Liver (tissue), 3 donors: ENCODE results near the gene KRT83.

Source experiments
- FOXA1 ChIP-seq: IDR thresholded peaks from 2 replicates; pipeline ENCODE4 v1.6.1; 2016; ENCODE audit warnings: antibody characterized with exemption
- RAD21 ChIP-seq, 2 donors: IDR thresholded peaks; 2 replicates each; pipeline ENCODE4 v1.6.1; 2016; ENCODE audit warnings: antibody characterized with exemption in 2 of 2, mild to moderate bottlenecking in 2 of 2
- SP1 ChIP-seq: IDR thresholded peaks from 2 replicates; pipeline ENCODE4 v1.6.1; 2018; ENCODE audit warnings: antibody characterized with exemption, mild to moderate bottlenecking
- TAF1 ChIP-seq: conservative IDR thresholded peaks from 2 replicates; pipeline ENCODE4 v1.6.1; 2016; ENCODE audit warnings: antibody characterized with exemption, mild to moderate bottlenecking
- TF ChIP-seq, protein P1 (sequence below): fragments of 150-350 bp; IDR thresholded peaks from 2 replicates; pipeline ENCODE4 v1.5.1; 2017; ENCODE audit warnings: improper control_type of control experiment, low read depth, low read length; ENCODE audit not compliant: missing input control
- TF ChIP-seq, protein P2 (sequence below): IDR thresholded peaks from 2 replicates; pipeline ENCODE4 v1.6.1; 2016; ENCODE audit warnings: antibody characterized with exemption
- TF ChIP-seq, protein P3 (sequence below): IDR thresholded peaks from 2 replicates; pipeline ENCODE4 v1.6.1; 2016; ENCODE audit warnings: antibody characterized with exemption, mild to moderate bottlenecking
- TF ChIP-seq, protein P4 (sequence below): IDR thresholded peaks from 2 replicates; pipeline ENCODE4 v1.6.1; 2016; ENCODE audit warnings: antibody characterized with exemption
- TF ChIP-seq, protein P5 (sequence below): IDR thresholded peaks from 2 replicates; pipeline ENCODE4 v1.6.1; 2016; ENCODE audit warnings: antibody characterized with exemption
- donor health status: healthy.
- donor health status: healthy.

DNA sequence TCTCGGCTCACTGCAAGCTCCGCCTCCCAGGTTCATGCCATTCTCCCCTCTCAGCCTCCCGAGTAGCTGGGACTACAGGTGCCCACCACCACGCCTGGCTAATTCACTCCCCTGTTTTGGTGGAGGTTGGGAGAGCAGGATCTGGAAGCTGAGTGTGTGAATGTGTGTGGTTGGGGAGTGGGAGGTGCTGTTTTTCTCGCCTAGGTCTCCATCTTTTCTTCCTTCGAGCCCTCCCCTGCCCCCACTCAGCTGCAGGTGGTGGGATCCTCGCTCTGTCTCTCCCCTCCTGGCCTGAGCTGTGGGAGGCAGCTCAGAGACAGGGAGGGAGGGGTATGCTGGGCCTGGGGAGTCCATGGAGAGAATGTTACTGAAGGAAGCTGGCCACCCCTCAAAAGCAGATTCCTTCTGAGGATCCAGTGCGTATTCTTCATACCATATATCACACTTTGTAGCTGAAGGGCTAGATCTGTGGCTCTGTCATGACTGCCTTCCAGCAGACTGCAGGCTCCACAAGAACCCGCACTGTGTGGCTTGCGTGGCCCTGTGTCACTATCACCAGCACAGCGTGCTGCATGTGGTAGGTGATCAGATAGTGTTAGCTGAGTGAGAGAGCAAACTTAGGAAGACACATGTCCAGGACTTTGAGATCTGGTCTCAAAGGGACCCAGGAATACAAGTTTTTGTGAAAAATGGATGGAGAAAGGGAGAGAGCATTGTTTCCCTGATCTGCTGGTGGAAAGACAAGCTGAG, 2.8 kb downstream of the KRT83 start:
- TF ChIP-seq, protein P1, sequence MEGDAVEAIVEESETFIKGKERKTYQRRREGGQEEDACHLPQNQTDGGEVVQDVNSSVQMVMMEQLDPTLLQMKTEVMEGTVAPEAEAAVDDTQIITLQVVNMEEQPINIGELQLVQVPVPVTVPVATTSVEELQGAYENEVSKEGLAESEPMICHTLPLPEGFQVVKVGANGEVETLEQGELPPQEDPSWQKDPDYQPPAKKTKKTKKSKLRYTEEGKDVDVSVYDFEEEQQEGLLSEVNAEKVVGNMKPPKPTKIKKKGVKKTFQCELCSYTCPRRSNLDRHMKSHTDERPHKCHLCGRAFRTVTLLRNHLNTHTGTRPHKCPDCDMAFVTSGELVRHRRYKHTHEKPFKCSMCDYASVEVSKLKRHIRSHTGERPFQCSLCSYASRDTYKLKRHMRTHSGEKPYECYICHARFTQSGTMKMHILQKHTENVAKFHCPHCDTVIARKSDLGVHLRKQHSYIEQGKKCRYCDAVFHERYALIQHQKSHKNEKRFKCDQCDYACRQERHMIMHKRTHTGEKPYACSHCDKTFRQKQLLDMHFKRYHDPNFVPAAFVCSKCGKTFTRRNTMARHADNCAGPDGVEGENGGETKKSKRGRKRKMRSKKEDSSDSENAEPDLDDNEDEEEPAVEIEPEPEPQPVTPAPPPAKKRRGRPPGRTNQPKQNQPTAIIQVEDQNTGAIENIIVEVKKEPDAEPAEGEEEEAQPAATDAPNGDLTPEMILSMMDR: no peak
- TF ChIP-seq RAD21 (IDR thresholded peaks at IDR 0.05) (no peak), SP1 (no peak), FOXA1 (no peak), TAF1 (no peak)
- TF ChIP-seq, protein P2, sequence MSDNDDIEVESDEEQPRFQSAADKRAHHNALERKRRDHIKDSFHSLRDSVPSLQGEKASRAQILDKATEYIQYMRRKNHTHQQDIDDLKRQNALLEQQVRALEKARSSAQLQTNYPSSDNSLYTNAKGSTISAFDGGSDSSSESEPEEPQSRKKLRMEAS: no peak
- TF ChIP-seq, protein P3, sequence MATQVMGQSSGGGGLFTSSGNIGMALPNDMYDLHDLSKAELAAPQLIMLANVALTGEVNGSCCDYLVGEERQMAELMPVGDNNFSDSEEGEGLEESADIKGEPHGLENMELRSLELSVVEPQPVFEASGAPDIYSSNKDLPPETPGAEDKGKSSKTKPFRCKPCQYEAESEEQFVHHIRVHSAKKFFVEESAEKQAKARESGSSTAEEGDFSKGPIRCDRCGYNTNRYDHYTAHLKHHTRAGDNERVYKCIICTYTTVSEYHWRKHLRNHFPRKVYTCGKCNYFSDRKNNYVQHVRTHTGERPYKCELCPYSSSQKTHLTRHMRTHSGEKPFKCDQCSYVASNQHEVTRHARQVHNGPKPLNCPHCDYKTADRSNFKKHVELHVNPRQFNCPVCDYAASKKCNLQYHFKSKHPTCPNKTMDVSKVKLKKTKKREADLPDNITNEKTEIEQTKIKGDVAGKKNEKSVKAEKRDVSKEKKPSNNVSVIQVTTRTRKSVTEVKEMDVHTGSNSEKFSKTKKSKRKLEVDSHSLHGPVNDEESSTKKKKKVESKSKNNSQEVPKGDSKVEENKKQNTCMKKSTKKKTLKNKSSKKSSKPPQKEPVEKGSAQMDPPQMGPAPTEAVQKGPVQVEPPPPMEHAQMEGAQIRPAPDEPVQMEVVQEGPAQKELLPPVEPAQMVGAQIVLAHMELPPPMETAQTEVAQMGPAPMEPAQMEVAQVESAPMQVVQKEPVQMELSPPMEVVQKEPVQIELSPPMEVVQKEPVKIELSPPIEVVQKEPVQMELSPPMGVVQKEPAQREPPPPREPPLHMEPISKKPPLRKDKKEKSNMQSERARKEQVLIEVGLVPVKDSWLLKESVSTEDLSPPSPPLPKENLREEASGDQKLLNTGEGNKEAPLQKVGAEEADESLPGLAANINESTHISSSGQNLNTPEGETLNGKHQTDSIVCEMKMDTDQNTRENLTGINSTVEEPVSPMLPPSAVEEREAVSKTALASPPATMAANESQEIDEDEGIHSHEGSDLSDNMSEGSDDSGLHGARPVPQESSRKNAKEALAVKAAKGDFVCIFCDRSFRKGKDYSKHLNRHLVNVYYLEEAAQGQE: no peak
- TF ChIP-seq, protein P4, sequence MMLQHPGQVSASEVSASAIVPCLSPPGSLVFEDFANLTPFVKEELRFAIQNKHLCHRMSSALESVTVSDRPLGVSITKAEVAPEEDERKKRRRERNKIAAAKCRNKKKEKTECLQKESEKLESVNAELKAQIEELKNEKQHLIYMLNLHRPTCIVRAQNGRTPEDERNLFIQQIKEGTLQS: no peak
- TF ChIP-seq, protein P5, sequence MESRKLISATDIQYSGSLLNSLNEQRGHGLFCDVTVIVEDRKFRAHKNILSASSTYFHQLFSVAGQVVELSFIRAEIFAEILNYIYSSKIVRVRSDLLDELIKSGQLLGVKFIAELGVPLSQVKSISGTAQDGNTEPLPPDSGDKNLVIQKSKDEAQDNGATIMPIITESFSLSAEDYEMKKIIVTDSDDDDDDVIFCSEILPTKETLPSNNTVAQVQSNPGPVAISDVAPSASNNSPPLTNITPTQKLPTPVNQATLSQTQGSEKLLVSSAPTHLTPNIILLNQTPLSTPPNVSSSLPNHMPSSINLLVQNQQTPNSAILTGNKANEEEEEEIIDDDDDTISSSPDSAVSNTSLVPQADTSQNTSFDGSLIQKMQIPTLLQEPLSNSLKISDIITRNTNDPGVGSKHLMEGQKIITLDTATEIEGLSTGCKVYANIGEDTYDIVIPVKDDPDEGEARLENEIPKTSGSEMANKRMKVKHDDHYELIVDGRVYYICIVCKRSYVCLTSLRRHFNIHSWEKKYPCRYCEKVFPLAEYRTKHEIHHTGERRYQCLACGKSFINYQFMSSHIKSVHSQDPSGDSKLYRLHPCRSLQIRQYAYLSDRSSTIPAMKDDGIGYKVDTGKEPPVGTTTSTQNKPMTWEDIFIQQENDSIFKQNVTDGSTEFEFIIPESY: no peak
